GM19238 (cell line): Measurements from ENCODE around the gene SIGLEC15.

ENCODE experiments used
- DNase-seq: peaks from one replicate; pipeline ENCODE4 v3.0.0; 2011; ENCODE audit warnings: low spot score; ENCODE audit not compliant: insufficient read length

SIGLEC15 gene

DNA sequence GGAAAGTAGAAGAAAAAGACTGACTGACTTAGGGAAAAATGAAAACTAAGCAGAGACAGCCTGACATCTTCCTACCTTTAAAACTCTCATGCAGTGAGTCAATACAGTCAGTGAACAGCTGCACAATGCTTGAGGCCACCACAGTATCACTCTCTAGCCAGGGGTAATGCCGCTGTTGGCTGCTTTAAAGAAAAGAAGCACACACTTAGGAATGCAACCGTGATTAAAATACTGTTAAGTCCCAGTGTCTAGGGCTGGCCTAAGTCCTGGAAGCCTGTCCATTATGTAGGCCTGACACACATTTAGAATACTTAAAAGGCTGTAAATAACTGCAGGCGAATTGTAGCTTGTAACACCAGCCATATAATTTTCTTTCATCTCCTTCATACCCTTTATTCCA lies 50.7 kb downstream of the SIGLEC15 start:
- no peak for DNase-seq

DNA sequence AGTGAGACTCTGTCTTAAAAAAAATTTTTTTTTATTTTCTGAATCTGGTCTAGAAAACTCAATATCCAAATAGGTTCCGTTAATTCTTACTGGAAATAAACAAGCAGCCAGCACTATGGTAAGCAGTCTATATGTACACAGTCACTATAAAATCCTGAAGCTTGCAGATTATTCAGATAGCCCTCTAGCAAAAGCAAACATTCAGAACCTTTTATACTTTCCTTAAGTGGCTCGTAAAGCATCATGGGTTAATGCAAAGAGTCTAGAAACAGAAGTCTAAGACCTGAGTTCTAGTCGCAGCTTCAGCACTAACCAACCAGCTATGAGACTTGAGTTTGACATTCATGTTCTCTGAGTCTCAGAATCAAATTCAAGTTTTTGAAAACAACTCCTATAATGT lies 51.9 kb downstream of the SIGLEC15 start:
- DNase-seq = no peak

GRCh38 chr18:45879681-45880655 lies 54.5 kb downstream of the SIGLEC15 start:
- DNase-seq = peak; percentile 57

- no peak for DNase-seq
These were observed 55.5 kb downstream of the SIGLEC15 start for GRCh38 chr18:45880876-45881558.

GRCh38 chr18:45887585-45887984 lies 62.1 kb downstream of the SIGLEC15 start:
- no peak for DNase-seq

DNA sequence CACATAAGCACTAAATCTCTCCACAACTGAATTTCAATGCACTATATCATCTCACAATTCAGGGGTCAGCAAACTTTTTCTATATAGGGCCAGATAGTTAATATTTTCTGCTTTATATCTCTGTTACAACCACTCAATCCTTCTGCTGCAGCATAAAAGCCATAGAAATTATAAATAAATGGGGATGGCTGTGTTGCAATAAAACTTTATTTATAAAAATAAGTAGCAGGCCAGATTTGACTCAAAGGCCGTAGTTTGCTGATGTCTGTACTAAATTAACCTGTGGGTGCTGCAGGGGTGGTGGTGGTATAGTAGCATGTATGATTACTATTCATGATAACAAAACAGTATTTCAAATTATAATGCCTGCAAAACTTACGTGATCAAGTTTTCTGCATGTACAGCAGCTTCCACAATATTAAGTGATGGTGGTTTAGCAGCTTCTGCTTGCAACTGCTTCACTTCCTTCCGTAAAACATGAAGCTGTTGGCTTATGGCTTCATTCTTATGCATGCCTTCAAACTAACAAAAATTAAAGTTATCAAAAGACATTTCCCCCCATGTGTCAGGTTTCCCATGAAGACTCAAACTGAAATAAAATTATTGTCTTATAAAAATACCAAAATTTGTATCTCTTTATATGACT lies 64.1 kb downstream of the SIGLEC15 start:
- DNase-seq = no peak

- no peak for DNase-seq
These were observed 65.1 kb downstream of the SIGLEC15 start for GRCh38 chr18:45890606-45891005.

DNA sequence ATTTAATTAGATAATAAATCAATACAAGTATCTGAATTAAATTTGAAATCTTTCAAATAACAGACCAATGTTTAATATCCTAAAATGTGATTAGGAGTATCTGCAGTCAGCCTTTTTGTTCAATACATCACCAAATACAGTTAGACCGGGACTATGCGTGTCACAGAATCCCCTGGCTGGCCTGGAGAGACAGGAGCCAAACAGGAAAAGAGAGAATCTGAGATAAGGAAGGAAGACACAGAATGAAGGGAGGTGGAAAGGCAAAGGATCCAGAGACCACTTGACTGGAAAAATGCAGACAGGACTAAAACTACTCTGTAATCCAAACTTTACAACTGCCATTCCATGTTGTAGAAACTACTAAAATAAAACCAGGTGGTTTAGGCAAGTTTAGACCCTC lies 66.3 kb downstream of the SIGLEC15 start:
- no peak for DNase-seq
